ENCODE data around the gene BABAM2. TPM values are rescaled to one million over a fixed set of nuclear protein-coding genes. Genes with fewer than 3 reads are reported as not detected.
A peak's percentile ranks its signal among the peaks of the same experiment; 100 is the strongest.

Gene BABAM2
- total RNA-seq, 1 donor from 2014 or later, result 28.5 TPM

DNA sequence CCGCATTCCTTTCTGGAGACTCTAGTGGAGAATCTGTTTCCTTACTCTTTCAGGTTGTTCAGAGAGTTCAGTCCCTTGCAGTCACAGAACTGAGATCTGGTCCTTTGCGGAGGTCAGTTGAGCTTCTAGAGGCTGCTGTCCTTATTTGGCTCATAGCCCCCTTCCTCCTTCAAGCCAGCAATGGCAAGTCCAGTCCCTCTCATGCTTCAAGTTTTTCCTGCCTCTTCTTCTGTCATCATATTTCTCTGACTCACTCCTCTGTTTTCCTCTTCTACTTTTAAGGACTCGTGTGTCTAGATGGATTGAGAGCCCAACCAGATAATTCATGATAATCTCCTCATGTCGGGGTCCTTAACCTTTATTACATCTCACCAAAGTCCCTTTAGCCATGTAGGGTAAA, 328.6 kb downstream of the BABAM2 start:
- TF ChIP-seq CTCF (IDR thresholded peaks at IDR 0.05; ENCODE audit: insufficient read depth, low read depth, low read length), result no peak
- TF ChIP-seq EZH2 (IDR thresholded peaks at IDR 0.05; ENCODE audit: insufficient read depth, low read length), result no peak
- Mint-ChIP-seq H3K4me3 (ENCODE audit: unreplicated experiment) (no peak overlapping the region), H3K36me3 (ENCODE audit: low read depth, unreplicated experiment) (no peaks in the 10 kb centered on the region), H3K4me1 (ENCODE audit: low read depth, unreplicated experiment) (peaks cover 32% of the 10 kb centered on the region), H3K27me3 (ENCODE audit: low read depth, unreplicated experiment) (no peaks in the 10 kb centered on the region), H3K27ac (ENCODE audit: unreplicated experiment) (peak overlapping the region; percentile 70), H3K9me3 (ENCODE audit: unreplicated experiment) (no peaks in the 10 kb centered on the region)
- Histone ChIP-seq H3K27ac (ENCODE audit: low read depth, low read length) (no peak overlapping the region), H3K4me1 (ENCODE audit: insufficient read depth, low read length) (no peaks in the 10 kb centered on the region), H3K27me3 (ENCODE audit: insufficient read depth, low read length) (no peaks in the 10 kb centered on the region), H3K4me3 (ENCODE audit: insufficient read depth, low read depth, low read length) (no peak overlapping the region), H3K9ac (ENCODE audit: low read length) (no peak overlapping the region), H3K36me3 (ENCODE audit: insufficient read depth, low read length) (no peaks in the 10 kb centered on the region), H4K20me1 (ENCODE audit: insufficient read depth, low read length) (no peaks in the 10 kb centered on the region), H3K79me2 (ENCODE audit: insufficient read depth, low read length) (no peaks in the 10 kb centered on the region), H3K9me3 (ENCODE audit: insufficient read depth, low read depth, low read length) (no peaks in the 10 kb centered on the region), H2AFZ (ENCODE audit: low read depth, low read length) (no peak overlapping the region), H3K4me2 (ENCODE audit: low read length) (no peak overlapping the region)
- FAIRE-seq (no peak), DNase-seq (ENCODE audit: low read depth) (peak; percentile 14)

DNA sequence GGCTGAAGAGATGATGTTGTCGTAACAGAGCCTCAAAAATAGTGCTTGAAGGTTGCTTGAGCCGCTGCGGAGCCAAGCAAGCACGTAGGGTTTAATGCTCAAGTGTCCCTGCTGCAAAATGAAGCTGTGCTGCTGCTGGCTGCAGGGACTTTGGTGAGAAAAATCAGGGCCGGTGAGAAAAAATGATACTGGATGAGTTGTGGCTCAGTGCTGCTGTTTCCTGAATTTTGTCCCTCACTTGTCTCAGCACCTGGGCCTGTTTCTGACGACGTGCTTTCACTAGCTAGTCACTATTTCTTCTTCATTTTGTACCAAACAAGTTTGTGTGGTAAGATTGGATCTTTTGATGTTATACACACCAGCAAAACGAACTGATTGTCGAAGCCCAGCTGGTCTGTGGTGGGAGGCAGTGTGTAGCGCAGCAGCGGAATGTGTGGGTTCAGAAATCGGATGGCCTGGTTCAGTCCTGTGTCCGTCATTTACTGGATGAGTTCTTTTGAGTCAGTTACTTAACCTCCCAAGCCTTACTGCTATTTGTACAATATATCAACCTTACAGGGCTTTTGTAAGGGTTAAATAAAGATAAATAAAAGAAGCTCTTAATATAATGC, 329.3 kb downstream of the BABAM2 start:
- no peak overlapping the region for H3K9ac ChIP-seq (ENCODE audit: low read length)
- H3K4me3 Mint-ChIP-seq (ENCODE audit: unreplicated experiment), result no peak overlapping the region
- no peaks in the 10 kb centered on the region for H3K9me3 ChIP-seq (ENCODE audit: insufficient read depth, low read depth, low read length)
- H3K36me3 ChIP-seq (ENCODE audit: insufficient read depth, low read length), result no peaks in the 10 kb centered on the region
- H3K79me2 ChIP-seq (ENCODE audit: insufficient read depth, low read length), result no peaks in the 10 kb centered on the region
- H3K4me1 Mint-ChIP-seq (ENCODE audit: low read depth, unreplicated experiment), result peaks cover 39% of the 10 kb centered on the region
- no peaks in the 10 kb centered on the region for H3K9me3 Mint-ChIP-seq (ENCODE audit: unreplicated experiment)
- no peak overlapping the region for H3K27ac ChIP-seq (ENCODE audit: low read depth, low read length)
- H3K27me3 Mint-ChIP-seq (ENCODE audit: low read depth, unreplicated experiment), result no peaks in the 10 kb centered on the region
- H3K36me3 Mint-ChIP-seq (ENCODE audit: low read depth, unreplicated experiment), result no peaks in the 10 kb centered on the region
- peak; percentile 36 for DNase-seq (ENCODE audit: low read depth)
- no peak overlapping the region for H3K4me2 ChIP-seq (ENCODE audit: low read length)
- no peaks in the 10 kb centered on the region for H4K20me1 ChIP-seq (ENCODE audit: insufficient read depth, low read length)
- no peaks in the 10 kb centered on the region for H3K27me3 ChIP-seq (ENCODE audit: insufficient read depth, low read length)
- H3K27ac Mint-ChIP-seq (ENCODE audit: unreplicated experiment), result peak overlapping the region; percentile 70
- peaks cover 6% of the 10 kb centered on the region for H3K4me1 ChIP-seq (ENCODE audit: insufficient read depth, low read length)
- no peak for TF ChIP-seq EZH2 (IDR thresholded peaks at IDR 0.05; ENCODE audit: insufficient read depth, low read length)
- TF ChIP-seq CTCF (IDR thresholded peaks at IDR 0.05; ENCODE audit: insufficient read depth, low read depth, low read length), result no peak
- no peak overlapping the region for H2AFZ ChIP-seq (ENCODE audit: low read depth, low read length)
- H3K4me3 ChIP-seq (ENCODE audit: insufficient read depth, low read depth, low read length), result no peak overlapping the region
- no peak for FAIRE-seq
